Left lung (tissue), 10 donors: ENCODE measurements around the gene RIGI. TPM values are rescaled to one million over a fixed set of nuclear protein-coding genes. Genes with fewer than 3 reads are reported as not detected.
"Not testable (repeated sequence)": the region's sequence is repeated elsewhere in the genome, so short reads cannot be mapped to it uniquely, and the experiment has no call there.

ENCODE experiments used
- ATAC-seq: fragments of 200-7000 bp; cut with Tn5 transposase; one replicate; pipeline ENCODE4 v1.9.1; 2020; ENCODE audit warnings: moderate library complexity
- DNase-seq, 4 donors: peaks; one replicate each; pipeline ENCODE4 v3.0.0-alpha.2; 2013 to 2020
- H3K27ac ChIP-seq, 2 donors: fragments of 200-600 bp; sonication (generic) in 1 of 2; one replicate each; pipeline versions ENCODE4 v1.5.0 to v1.8.0; 2020 to 2021
- H3K27me3 ChIP-seq, 2 donors: fragments of 200-600 bp; sonication (generic) in 1 of 2; one replicate each; pipeline versions ENCODE4 v1.5.0 to v1.8.0; 2020 to 2021
- H3K36me3 ChIP-seq, 2 donors: fragments of 200-600 bp; sonication (generic) in 1 of 2; one replicate each; pipeline versions ENCODE4 v1.5.0 to v1.8.0; 2020 to 2021
- H3K4me1 ChIP-seq, 2 donors: fragments of 200-600 bp; one replicate each; pipeline ENCODE4 v1.8.0; 2021
- H3K4me3 ChIP-seq, 2 donors: fragments of 200-600 bp; sonication (generic) in 1 of 2; one replicate each; pipeline versions ENCODE4 v1.5.0 to v1.8.0; 2020 to 2021; ENCODE audit warnings: mild to moderate bottlenecking in 1 of 2
- H3K9me3 ChIP-seq, 2 donors: fragments of 200-600 bp; sonication (generic) in 1 of 2; one replicate each; pipeline versions ENCODE4 v1.5.0 to v1.8.0; 2020 to 2021
- intact Hi-C, 2 donors: fragments of 100-400 bp; cut with DNase I; formaldehyde crosslinking; loops; one replicate each; pipeline versions ENCODE4 v1.11.2 to v1.14.2; 2022
- polyA plus RNA-seq, 6 donors: library from polyadenylated mRNA; unstranded; fragments of 120-200 nt; gene quantifications; one replicate each; pipeline ENCODE4 v1.2.1, GENCODE V29; 2013; ENCODE audit not compliant: insufficient read length in 6 of 6
- total RNA-seq, 2 donors: library from RNA; stranded (reverse); fragmentation: NEBNext Ultra II Directional; extraction: Animal tissue kit (Norgen Biotek cat#: 25700); gene quantifications; one replicate each; pipeline ENCODE4 v1.2.1, GENCODE V29; 2021
- TF ChIP-seq, protein P1 (sequence below), 2 donors: fragments of 200-600 bp; sonication (generic) in 1 of 2; IDR thresholded peaks; one replicate each; pipeline versions ENCODE4 v1.5.0 to v1.8.0; 2021; ENCODE audit warnings: antibody characterized with exemption in 2 of 2
- donor health status: DM: no; HTN: yes; CAD: no.
- donor health status: DM: no; HTN: no; CAD: no.

RIGI gene
- total and polyA plus RNA-seq, 8 donors: 11.2 to 15.6 (median 13.7) TPM

DNA sequence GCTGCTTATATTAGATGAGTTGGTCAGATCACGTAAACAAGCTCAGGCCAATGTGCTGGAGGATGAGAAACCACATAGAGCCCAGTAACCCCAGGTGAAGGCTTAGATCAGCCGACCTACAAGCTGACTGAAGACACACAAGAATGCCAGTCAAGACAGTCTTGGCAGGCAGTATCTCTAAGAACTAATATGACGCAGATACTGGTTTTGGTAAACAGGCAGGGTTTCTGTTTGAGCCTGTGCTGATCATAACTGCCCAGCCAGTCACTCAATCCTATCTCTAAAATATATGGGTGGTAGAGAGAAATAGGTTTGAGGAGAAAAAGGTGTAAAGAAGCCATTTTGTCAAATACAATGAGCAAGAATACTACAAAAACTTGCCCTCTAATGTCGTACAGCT lies 7.8 kb upstream of the RIGI start:
- DNase-seq: no peak
- intact Hi-C loops: loop anchor here in 1 of 2 donors (10.0 kb wide), 1 partner anchor 159 kb away; no protein-coding TSS in a partner anchor
- no peaks in the 10 kb centered on the region for H3K4me1 ChIP-seq
- H3K27ac ChIP-seq: no peak overlapping the region
- no peak overlapping the region for H3K4me3 ChIP-seq
- peaks cover 0 to 6% of the 10 kb centered on the region in 2 donors for H3K36me3 ChIP-seq
- no peak for ATAC-seq
- H3K9me3 ChIP-seq: no peaks in the 10 kb centered on the region
- no peaks in the 10 kb centered on the region for H3K27me3 ChIP-seq
- TF ChIP-seq, protein P1, sequence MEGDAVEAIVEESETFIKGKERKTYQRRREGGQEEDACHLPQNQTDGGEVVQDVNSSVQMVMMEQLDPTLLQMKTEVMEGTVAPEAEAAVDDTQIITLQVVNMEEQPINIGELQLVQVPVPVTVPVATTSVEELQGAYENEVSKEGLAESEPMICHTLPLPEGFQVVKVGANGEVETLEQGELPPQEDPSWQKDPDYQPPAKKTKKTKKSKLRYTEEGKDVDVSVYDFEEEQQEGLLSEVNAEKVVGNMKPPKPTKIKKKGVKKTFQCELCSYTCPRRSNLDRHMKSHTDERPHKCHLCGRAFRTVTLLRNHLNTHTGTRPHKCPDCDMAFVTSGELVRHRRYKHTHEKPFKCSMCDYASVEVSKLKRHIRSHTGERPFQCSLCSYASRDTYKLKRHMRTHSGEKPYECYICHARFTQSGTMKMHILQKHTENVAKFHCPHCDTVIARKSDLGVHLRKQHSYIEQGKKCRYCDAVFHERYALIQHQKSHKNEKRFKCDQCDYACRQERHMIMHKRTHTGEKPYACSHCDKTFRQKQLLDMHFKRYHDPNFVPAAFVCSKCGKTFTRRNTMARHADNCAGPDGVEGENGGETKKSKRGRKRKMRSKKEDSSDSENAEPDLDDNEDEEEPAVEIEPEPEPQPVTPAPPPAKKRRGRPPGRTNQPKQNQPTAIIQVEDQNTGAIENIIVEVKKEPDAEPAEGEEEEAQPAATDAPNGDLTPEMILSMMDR (IDR thresholded peaks at IDR 0.05): no peak

GRCh38 chr9:32533336-32533735 lies 7.3 kb upstream of the RIGI start:
- H3K9me3 ChIP-seq: no peaks in the 10 kb centered on the region
- peaks cover 0 to 6% of the 10 kb centered on the region in 2 donors for H3K36me3 ChIP-seq
- ATAC-seq (no peak), DNase-seq (no peak)
- no peaks in the 10 kb centered on the region for H3K4me1 ChIP-seq
- no peak overlapping the region for H3K27ac ChIP-seq
- TF ChIP-seq, protein P1 (IDR thresholded peaks at IDR 0.05): no peak
- no peak overlapping the region for H3K4me3 ChIP-seq
- intact Hi-C loops: loop anchor here in 1 of 2 donors (10.0 kb wide), 1 partner anchor 159 kb away; no protein-coding TSS in a partner anchor
- no peaks in the 10 kb centered on the region for H3K27me3 ChIP-seq

GRCh38 chr9:32526707-32527048 lies 682 bp upstream of the RIGI start:
- ATAC-seq (no peak), DNase-seq (no peak)
- H3K27me3 ChIP-seq: no peaks in the 10 kb centered on the region
- TF ChIP-seq, protein P1 (IDR thresholded peaks at IDR 0.05): no peak
- intact Hi-C loops: no loop called here
- H3K27ac ChIP-seq: peak overlapping the region; percentile 86 to 87
- H3K9me3 ChIP-seq: no peaks in the 10 kb centered on the region
- H3K4me3 ChIP-seq: peak overlapping the region; percentile 66 to 79
- no peaks in the 10 kb centered on the region for H3K36me3 ChIP-seq
- H3K4me1 ChIP-seq: peaks cover 0 to 31% of the 10 kb centered on the region in 2 donors

GRCh38 chr9:32525709-32526030 lies 326 bp downstream of the RIGI start:
- peak in 1 of 4 donors; percentile 8 for DNase-seq
- Histone ChIP-seq H3K4me3 (peak overlapping the region; percentile 66 to 79), H3K4me1 (peaks cover 0 to 31% of the 10 kb centered on the region in 2 donors), H3K27me3 (no peaks in the 10 kb centered on the region), H3K36me3 (no peaks in the 10 kb centered on the region), H3K27ac (peak overlapping the region; percentile 86 to 87), H3K9me3 (no peaks in the 10 kb centered on the region)
- intact Hi-C loops: no loop called here
- peak; percentile 5 for ATAC-seq
- TF ChIP-seq, protein P1 (IDR thresholded peaks at IDR 0.05): no peak

GRCh38 chr9:32524892-32525708 lies 896 bp downstream of the RIGI start:
- Histone ChIP-seq H3K27ac (peak overlapping the region; percentile 86 to 87), H3K27me3 (no peaks in the 10 kb centered on the region), H3K36me3 (no peaks in the 10 kb centered on the region), H3K4me3 (peak overlapping the region; percentile 66 to 79), H3K4me1 (peaks cover 0 to 31% of the 10 kb centered on the region in 2 donors), H3K9me3 (no peaks in the 10 kb centered on the region)
- intact Hi-C loops: no loop called here
- TF ChIP-seq, protein P1 (IDR thresholded peaks at IDR 0.05): no peak
- peak in 3 of 4 donors; percentile 19 to 58 (median 31) for DNase-seq
- peak; percentile 55 for ATAC-seq

DNA sequence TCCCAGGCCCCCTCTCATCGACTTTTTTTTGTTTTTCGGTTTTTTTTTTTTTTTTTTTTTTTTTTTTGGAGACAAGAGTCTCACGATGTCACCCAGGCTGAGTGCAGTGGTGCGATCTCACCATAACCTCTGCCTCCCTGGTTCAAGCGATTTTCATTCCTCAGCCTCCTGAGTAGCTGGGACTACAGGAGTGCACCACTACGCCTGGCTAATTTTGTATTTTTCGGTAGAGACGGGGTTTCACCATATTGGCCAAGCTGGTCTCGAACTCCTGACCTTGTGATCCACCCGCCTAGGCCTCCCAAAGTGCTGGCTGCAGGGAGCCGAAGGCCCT lies 1.5 kb downstream of the RIGI start:
- H3K27me3 ChIP-seq, ATAC-seq, H3K36me3 ChIP-seq, H3K9me3 ChIP-seq, intact Hi-C loops, DNase-seq: not testable (repeated sequence)
- peak overlapping the region in 1 of 2 donors; percentile 87 for H3K27ac ChIP-seq
- H3K4me3 ChIP-seq: peak overlapping the region; percentile 66 to 79
- H3K4me1 ChIP-seq: peaks cover 0 to 31% of the 10 kb centered on the region in 2 donors
